Common myeloid progenitor, CD34-positive (primary cell): ENCODE data around the gene HOXB1.

Source experiments
- CTCF ChIA-PET: fragments of 350-600 bp; sonication (Branson Sonifier 250); formaldehyde crosslinking; loops from one replicate; lab custom pipeline; 2021; ENCODE audit warnings: antibody characterized with exemption; lab: Charles Lee
- POLR2A ChIA-PET: fragments of 350-600 bp; sonication (Branson Sonifier 250); formaldehyde crosslinking; loops from one replicate; lab custom pipeline; 2021; ENCODE audit warnings: antibody characterized with exemption; lab: Charles Lee
- DNase-seq, 3 donors: peaks; one replicate each; pipeline versions ENCODE4 v3.0.0 to v3.0.0-alpha.2; 2013
- H3K27ac ChIP-seq, 2 experiments: 1 replicate in 1 of 2; 2 replicates in 1 of 2; pipeline ENCODE4 v1.7.0; 2013; ENCODE audit warnings: inconsistent platforms in 2 of 2, low read length in 2 of 2, mild to moderate bottlenecking in 2 of 2, low read depth in 1 of 2, moderate library complexity in 1 of 2; ENCODE audit not compliant: severe bottlenecking in 2 of 2, insufficient read depth in 1 of 2, poor library complexity in 1 of 2
- H3K27me3 ChIP-seq, 5 experiments: replicated peaks in 2 of 5; 1 replicate in 3 of 5; 2 replicates in 2 of 5; pipeline versions ENCODE4 v1.6.1 to v1.7.0; 2013; ENCODE audit warnings: low read length in 4 of 5, mild to moderate bottlenecking in 2 of 5, moderate library complexity in 2 of 5, inconsistent platforms in 1 of 5; ENCODE audit not compliant: insufficient read depth in 5 of 5, control insufficient read depth in 4 of 5
- H3K36me3 ChIP-seq, 4 experiments: 1 replicate in 2 of 4; 2 replicates in 2 of 4; pipeline versions ENCODE4 v1.6.1 to v1.7.0; 2013; ENCODE audit warnings: low read length in 3 of 4, control low read depth in 1 of 4, mild to moderate bottlenecking in 1 of 4; ENCODE audit not compliant: control insufficient read depth in 4 of 4, insufficient read depth in 4 of 4
- H3K4me1 ChIP-seq, 4 experiments: 1 replicate in 3 of 4; 2 replicates in 1 of 4; pipeline versions ENCODE4 v1.6.1 to v1.7.1; 2013; ENCODE audit warnings: low read length in 3 of 4, mild to moderate bottlenecking in 3 of 4, control low read depth in 1 of 4, inconsistent platforms in 1 of 4, moderate library complexity in 1 of 4; ENCODE audit not compliant: control insufficient read depth in 4 of 4, insufficient read depth in 4 of 4; ENCODE audit errors: control extremely low read depth in 1 of 4
- H3K4me3 ChIP-seq, 7 experiments: 1 replicate in 4 of 7; 2 replicates in 3 of 7; pipeline versions ENCODE4 v1.5.1 to v1.7.0; 2013; ENCODE audit warnings: mild to moderate bottlenecking in 7 of 7, low read length in 6 of 7, moderate library complexity in 6 of 7, inconsistent platforms in 2 of 7, low read depth in 2 of 7, control low read depth in 1 of 7; ENCODE audit not compliant: insufficient read depth in 4 of 7, control insufficient read depth in 1 of 7; ENCODE audit errors: extremely low read depth in 1 of 7
- H3K9me3 ChIP-seq, 5 experiments: 1 replicate in 4 of 5; 2 replicates in 1 of 5; pipeline versions ENCODE4 v1.6.1 to v1.7.1; 2013; ENCODE audit warnings: low read length in 4 of 5, mild to moderate bottlenecking in 2 of 5, inconsistent platforms in 1 of 5, low read depth in 1 of 5, moderate library complexity in 1 of 5; ENCODE audit not compliant: control insufficient read depth in 4 of 5, insufficient read depth in 2 of 5; ENCODE audit errors: control extremely low read depth in 1 of 5
- WGBS: methylation state at CpG from one replicate; pipeline ENCODE4 v1.1.5; 2013; ENCODE audit not compliant: insufficient coverage; 5-methylcytosine and 5-hydroxymethylcytosine counted together

HOXB1 gene

GRCh38 chr17:48520631-48521079, 10.2 kb downstream of the HOXB1 start:
- ChIA-PET POLR2A (interaction anchor here (0.7 kb wide), 1 partner anchor 245 kb away, joined by 4 read pairs; no protein-coding TSS in a partner anchor), CTCF (interaction anchor here (2.0 kb wide), 1 partner anchor 19 kb away, joined by 5 read pairs; no protein-coding TSS in a partner anchor)
- peaks cover 0 to 5% (median 0%) of the 10 kb centered on the region in 4 experiments for H3K4me1 ChIP-seq
- no peaks in the 10 kb centered on the region for H3K36me3 ChIP-seq
- H3K4me3 ChIP-seq, result no peak overlapping the region
- WGBS, result 100% methylated on average over 1 of the region's 1 CpG
- no peaks in the 10 kb centered on the region for H3K27me3 ChIP-seq
- DNase-seq, result no peak
- H3K27ac ChIP-seq, result no peak overlapping the region
- H3K9me3 ChIP-seq, result no peaks in the 10 kb centered on the region

GRCh38 chr17:48519427-48519826, 11.4 kb downstream of the HOXB1 start:
- H3K4me1 ChIP-seq, result peaks cover 0 to 8% (median 2%) of the 10 kb centered on the region in 4 experiments
- 67% methylated on average over 3 of the region's 5 CpGs for WGBS
- ChIA-PET CTCF (interaction anchor here (1.6 to 2.0 kb wide), 2 partner anchors 12 to 20 kb away, joined by 5 read pairs; no protein-coding TSS in a partner anchor), POLR2A (no interaction called here)
- H3K36me3 ChIP-seq, result no peaks in the 10 kb centered on the region
- H3K27ac ChIP-seq, result no peak overlapping the region
- no peak for DNase-seq
- no peaks in the 10 kb centered on the region for H3K27me3 ChIP-seq
- no peak overlapping the region for H3K4me3 ChIP-seq
- H3K9me3 ChIP-seq, result no peaks in the 10 kb centered on the region

DNA sequence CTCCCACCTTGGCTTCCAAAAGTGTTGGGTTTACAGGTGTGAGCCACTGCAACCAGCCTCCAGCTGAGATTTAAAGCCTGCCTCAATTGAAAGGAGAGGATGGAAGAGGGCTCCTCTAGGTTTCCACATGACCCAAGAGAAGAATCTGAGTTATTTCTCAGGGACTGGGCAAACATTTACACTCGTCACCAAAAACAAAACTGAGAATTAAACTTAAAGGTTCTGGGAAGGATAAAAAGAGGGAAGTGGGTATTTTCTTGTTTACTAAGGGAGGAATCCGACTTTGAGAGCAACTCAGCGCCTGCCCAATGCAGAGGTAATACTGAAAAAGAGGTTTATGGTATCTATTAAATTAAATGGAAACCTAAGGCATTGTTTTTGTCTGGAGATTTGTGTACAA, 13.3 kb downstream of the HOXB1 start:
- no peaks in the 10 kb centered on the region for H3K36me3 ChIP-seq
- no peaks in the 10 kb centered on the region for H3K27me3 ChIP-seq
- H3K4me3 ChIP-seq, result no peak overlapping the region
- WGBS, result 25% methylated on average over 2 of the region's 3 CpGs
- CTCF ChIA-PET, result interaction anchor here (0.8 kb wide), 1 partner anchor 14 kb away, joined by 3 read pairs; no protein-coding TSS in a partner anchor
- H3K27ac ChIP-seq, result no peak overlapping the region
- POLR2A ChIA-PET, result no interaction called here
- H3K4me1 ChIP-seq, result peaks cover 0 to 26% (median 13%) of the 10 kb centered on the region in 4 experiments
- DNase-seq, result no peak
- H3K9me3 ChIP-seq, result no peaks in the 10 kb centered on the region

GRCh38 chr17:48515925-48516900, 14.6 kb downstream of the HOXB1 start:
- no peaks in the 10 kb centered on the region for H3K36me3 ChIP-seq
- ChIA-PET POLR2A (interaction anchor here (0.5 to 0.8 kb wide), 3 partner anchors 19 to 280 kb away, joined by 3 to 7 read pairs (median 5); no protein-coding TSS in a partner anchor), CTCF (interaction anchor here (1.2 to 1.6 kb wide), 4 partner anchors 9 to 17 kb away, joined by 3 to 7 read pairs (median 5); no protein-coding TSS in a partner anchor)
- no peak overlapping the region for H3K27ac ChIP-seq
- 100% methylated on average over 1 of the region's 3 CpGs for WGBS
- peaks cover 0 to 21% (median 13%) of the 10 kb centered on the region in 4 experiments for H3K4me1 ChIP-seq
- DNase-seq, result no peak
- no peaks in the 10 kb centered on the region for H3K9me3 ChIP-seq
- no peaks in the 10 kb centered on the region for H3K27me3 ChIP-seq
- no peak overlapping the region for H3K4me3 ChIP-seq

DNA sequence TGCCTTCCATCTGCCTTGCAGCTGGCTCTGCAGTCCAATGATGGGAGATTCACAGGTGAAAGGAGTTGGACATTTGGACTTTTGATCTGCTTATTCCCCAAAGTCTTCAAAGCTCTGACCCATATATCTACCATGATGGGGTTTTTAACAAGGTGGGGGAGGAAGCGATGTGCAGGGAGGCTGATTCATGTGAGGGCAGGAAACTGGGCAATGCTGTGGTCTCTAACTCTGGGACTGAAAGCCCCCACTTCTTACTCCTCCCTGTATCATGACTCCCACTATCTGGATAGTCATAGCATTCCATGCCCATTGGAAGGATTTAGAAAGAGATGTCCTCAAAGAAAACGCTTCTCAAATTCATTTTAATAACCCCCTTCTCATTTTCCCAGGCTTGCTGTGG, 16.3 kb downstream of the HOXB1 start:
- Histone ChIP-seq H3K9me3 (no peaks in the 10 kb centered on the region), H3K4me3 (no peak overlapping the region), H3K27me3 (no peaks in the 10 kb centered on the region), H3K36me3 (no peaks in the 10 kb centered on the region), H3K4me1 (peaks cover 0 to 21% (median 13%) of the 10 kb centered on the region in 4 experiments), H3K27ac (no peak overlapping the region)
- DNase-seq, result no peak
- WGBS, result 100% methylated on average over 1 of the region's 2 CpGs
- ChIA-PET POLR2A (no interaction called here), CTCF (interaction anchor here (0.7 kb wide), 2 partner anchors 13 to 69 kb away, joined by 3 read pairs; no protein-coding TSS in a partner anchor)

GRCh38 chr17:48513666-48514455, 16.9 kb downstream of the HOXB1 start:
- no peak for DNase-seq
- WGBS, result 80% methylated on average over 1 of the region's 6 CpGs

More at GRCh38 chr17:48513666-48514455, 16.9 kb downstream of the HOXB1 start:
- peak overlapping the region in 3 of 7 experiments; percentile 15 to 77 (median 68) for H3K4me3 ChIP-seq
- POLR2A ChIA-PET, result no interaction called here
- peaks cover 0 to 21% (median 13%) of the 10 kb centered on the region in 4 experiments for H3K4me1 ChIP-seq
- H3K27ac ChIP-seq, result no peak overlapping the region
- CTCF ChIA-PET, result interaction anchor here (0.7 to 1.6 kb wide), 5 partner anchors 9 to 69 kb away, joined by 3 to 6 read pairs (median 3); no protein-coding TSS in a partner anchor
- H3K27me3 ChIP-seq, result no peaks in the 10 kb centered on the region
- H3K36me3 ChIP-seq, result no peaks in the 10 kb centered on the region
- H3K9me3 ChIP-seq, result no peaks in the 10 kb centered on the region
